Transverse colon (tissue), 4 donors: ENCODE results near the gene PAPSS1. TPM values are rescaled to one million over a fixed set of nuclear protein-coding genes. Genes with fewer than 3 reads are reported as not detected.

Experiments
- DNase-seq: peaks from one replicate; pipeline ENCODE4 v3.0.0-alpha.2; 2019
- H3K27ac ChIP-seq, 4 donors: fragments of 200-600 bp; sonication (generic); 2 replicates each; pipeline ENCODE4 v1.5.1; 2016 to 2018; ENCODE audit warnings: inconsistent platforms in 4 of 4
- H3K27me3 ChIP-seq: fragments of 200-600 bp; sonication (generic); 2 replicates; pipeline ENCODE4 v1.5.1; 2017; ENCODE audit warnings: inconsistent platforms
- H3K36me3 ChIP-seq, 4 donors: fragments of 200-600 bp; sonication (generic); 2 replicates each; pipeline ENCODE4 v1.5.1; 2017 to 2019; ENCODE audit warnings: inconsistent platforms in 4 of 4
- H3K4me1 ChIP-seq, 4 donors: fragments of 200-600 bp; sonication (generic); 2 replicates each; pipeline ENCODE4 v1.5.1; 2017 to 2020; ENCODE audit warnings: inconsistent platforms in 4 of 4
- H3K4me3 ChIP-seq, 4 donors: fragments of 200-600 bp; sonication (generic); 1 replicate in 1 of 4; 2 replicates in 3 of 4; pipeline versions ENCODE4 v1.5.1 to v1.6.1; 2017 to 2019; ENCODE audit warnings: inconsistent platforms in 4 of 4
- H3K9me3 ChIP-seq, 2 donors: fragments of 200-600 bp; sonication (generic); 2 replicates each; pipeline ENCODE4 v1.5.1; 2017 to 2019; ENCODE audit warnings: inconsistent platforms in 2 of 2
- EP300 ChIP-seq: sonication (generic); formaldehyde crosslinking; IDR thresholded peaks from one replicate; pipeline ENCODE4 v1.6.1; 2017; ENCODE audit warnings: antibody characterized with exemption, low read depth
- POLR2A ChIP-seq: fragments of 450-650 bp; IDR thresholded peaks from one replicate; pipeline ENCODE4 v1.6.1; 2016; ENCODE audit warnings: antibody characterized with exemption, mild to moderate bottlenecking, moderate library complexity
- POLR2AphosphoS5 ChIP-seq, 3 donors: sonication (generic); formaldehyde crosslinking; IDR thresholded peaks; one replicate each; pipeline ENCODE4 v1.6.1; 2016; ENCODE audit warnings: antibody characterized with exemption in 3 of 3
- WGBS, 2 donors: methylation state at CpG; one replicate each; pipeline ENCODE4 v1.1.5; 2018; ENCODE audit warnings: low coverage in 1 of 2; 5-methylcytosine and 5-hydroxymethylcytosine counted together
- in situ Hi-C, 4 donors: fragments of 200-750 bp; cut with MboI; loops; one replicate each; pipeline versions ENCODE4 v1.15.0 to v1.15.1; 2017; ENCODE audit warnings: low sequenced_read_pairs in 3 of 4, low pct_ligation_motif_present in 1 of 4, low pct_unique_long_range_greater_than_20kb in 1 of 4
- intact Hi-C: fragments of 100-400 bp; cut with DNase I; formaldehyde crosslinking; loops from one replicate; pipeline ENCODE4 v1.15.1; 2023; ENCODE audit warnings: low total_unique reads
- total RNA-seq, 4 donors: library from RNA; depleted of rRNA; stranded (reverse); fragments of >200 nt; gene quantifications; one replicate each; pipeline ENCODE4 v1.1.0, GENCODE V29; 2016
- TF ChIP-seq, protein P1 (sequence below), 5 experiments: fragments of 200-600 bp in 3 of 5; fragments of 450-650 bp in 2 of 5; sonication (generic) in 3 of 5; IDR thresholded peaks; 1 replicate in 2 of 5; 2 replicates in 3 of 5; pipeline ENCODE4 v1.5.1; 2016 to 2017; ENCODE audit warnings: antibody characterized with exemption in 5 of 5, inconsistent platforms in 3 of 5, mild to moderate bottlenecking in 2 of 5, moderate library complexity in 1 of 5

The PAPSS1 gene
- total RNA-seq, 4 donors from 2014 or later, result 7.5 to 23.3 (median 16.8) TPM

DNA sequence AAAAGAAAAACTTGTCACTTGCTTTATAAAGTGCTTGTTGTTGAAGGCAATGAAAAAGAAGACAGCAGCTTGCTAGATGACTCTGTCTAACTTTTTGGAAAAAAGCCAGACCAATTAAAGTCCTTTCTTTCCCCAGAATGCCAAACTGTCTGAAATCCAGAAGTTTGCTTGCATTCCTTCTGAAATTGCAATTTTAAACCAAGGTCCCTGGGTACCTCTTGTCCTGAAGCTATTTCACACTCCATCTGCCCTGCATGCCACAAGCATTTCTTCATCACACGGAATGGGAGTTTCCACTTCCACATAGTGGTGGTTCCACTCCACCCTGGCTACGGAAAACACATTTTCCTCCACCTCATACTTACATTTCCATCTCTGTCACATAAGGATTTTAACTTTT, 101.0 kb downstream of the PAPSS1 start:
- TF ChIP-seq POLR2A (no peak), POLR2AphosphoS5 (IDR thresholded peaks at IDR 0.05) (no peak), EP300 (no peak)
- TF ChIP-seq, protein P1, sequence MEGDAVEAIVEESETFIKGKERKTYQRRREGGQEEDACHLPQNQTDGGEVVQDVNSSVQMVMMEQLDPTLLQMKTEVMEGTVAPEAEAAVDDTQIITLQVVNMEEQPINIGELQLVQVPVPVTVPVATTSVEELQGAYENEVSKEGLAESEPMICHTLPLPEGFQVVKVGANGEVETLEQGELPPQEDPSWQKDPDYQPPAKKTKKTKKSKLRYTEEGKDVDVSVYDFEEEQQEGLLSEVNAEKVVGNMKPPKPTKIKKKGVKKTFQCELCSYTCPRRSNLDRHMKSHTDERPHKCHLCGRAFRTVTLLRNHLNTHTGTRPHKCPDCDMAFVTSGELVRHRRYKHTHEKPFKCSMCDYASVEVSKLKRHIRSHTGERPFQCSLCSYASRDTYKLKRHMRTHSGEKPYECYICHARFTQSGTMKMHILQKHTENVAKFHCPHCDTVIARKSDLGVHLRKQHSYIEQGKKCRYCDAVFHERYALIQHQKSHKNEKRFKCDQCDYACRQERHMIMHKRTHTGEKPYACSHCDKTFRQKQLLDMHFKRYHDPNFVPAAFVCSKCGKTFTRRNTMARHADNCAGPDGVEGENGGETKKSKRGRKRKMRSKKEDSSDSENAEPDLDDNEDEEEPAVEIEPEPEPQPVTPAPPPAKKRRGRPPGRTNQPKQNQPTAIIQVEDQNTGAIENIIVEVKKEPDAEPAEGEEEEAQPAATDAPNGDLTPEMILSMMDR (IDR thresholded peaks at IDR 0.05), result no peak
- in situ Hi-C loops, result no loop called here
- intact Hi-C loops, result no loop called here
- H3K9me3 ChIP-seq, result peaks cover 0 to 3% of the 10 kb centered on the region in 2 donors
- no peaks in the 10 kb centered on the region for H3K27me3 ChIP-seq
- H3K4me1 ChIP-seq, result peaks cover 0 to 8% (median 3%) of the 10 kb centered on the region in 4 donors
- no peak overlapping the region for H3K27ac ChIP-seq
- 75 to 90% methylated on average over 2 of the region's 2 CpGs for WGBS, 2 donors
- no peak overlapping the region for H3K4me3 ChIP-seq
- DNase-seq, result no peak
- peaks cover 0 to 2% (median under 1%) of the 10 kb centered on the region in 4 donors for H3K36me3 ChIP-seq

DNA sequence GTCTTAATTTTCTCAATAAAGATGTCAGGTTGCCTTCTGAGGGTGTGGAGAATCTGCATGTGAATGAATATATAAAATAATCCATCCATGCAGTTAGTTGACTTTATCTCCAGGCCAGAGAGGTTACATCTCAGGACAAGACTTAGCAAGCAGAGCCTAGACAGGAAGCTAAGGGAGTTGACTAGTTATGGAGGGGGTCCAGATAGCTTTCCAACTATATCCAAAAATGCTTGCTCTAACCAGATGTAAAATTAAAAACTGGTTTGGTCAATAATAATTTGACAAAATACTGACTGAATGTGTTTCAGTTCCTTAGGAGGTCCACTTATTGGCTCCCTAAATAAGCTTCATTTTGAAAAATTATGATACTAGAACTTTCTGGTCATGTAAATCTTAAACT, 101.4 kb downstream of the PAPSS1 start:
- DNase-seq, result no peak
- TF ChIP-seq POLR2AphosphoS5 (IDR thresholded peaks at IDR 0.05), result no peak

DNA sequence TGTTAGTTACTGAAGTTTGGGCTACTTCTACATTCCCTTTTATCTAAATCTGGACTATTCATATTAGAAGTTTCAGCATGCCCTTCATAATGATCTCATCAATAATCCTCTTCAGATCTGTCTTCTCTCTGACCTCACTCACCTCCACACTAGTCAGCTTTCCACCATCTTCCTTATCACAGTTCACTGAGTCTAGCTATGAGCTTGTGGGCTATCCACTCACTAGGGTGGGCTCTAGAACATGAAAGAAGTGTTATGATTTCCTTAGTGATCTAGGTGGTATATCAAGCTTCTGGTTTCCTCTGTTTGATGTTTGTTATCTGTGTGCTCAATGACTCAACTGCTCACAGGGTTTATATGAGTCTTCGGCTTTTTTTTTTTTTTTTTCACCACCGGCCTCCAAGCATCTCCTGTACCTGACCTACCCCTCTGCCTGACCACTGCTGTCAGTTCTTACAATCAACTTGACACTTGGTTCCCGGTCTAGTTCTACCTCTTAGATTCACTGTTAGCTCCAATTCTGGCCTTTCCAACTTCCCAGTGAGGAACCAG, 103.1 kb downstream of the PAPSS1 start:
- H3K36me3 ChIP-seq, result peaks cover 0 to 14% (median 6%) of the 10 kb centered on the region in 4 donors
- no peak overlapping the region for H3K27ac ChIP-seq
- TF ChIP-seq EP300, result no peak
- no peak for TF ChIP-seq POLR2AphosphoS5 (IDR thresholded peaks at IDR 0.05)
- TF ChIP-seq, protein P1 (IDR thresholded peaks at IDR 0.05), result no peak
- no peak for TF ChIP-seq POLR2A
- WGBS, 2 donors, result 83 to 90% methylated on average over 3 of the region's 3 CpGs
- DNase-seq, result no peak
- H3K4me1 ChIP-seq, result peaks cover 0 to 8% (median 3%) of the 10 kb centered on the region in 4 donors
- no peaks in the 10 kb centered on the region for H3K9me3 ChIP-seq
- in situ Hi-C loops, result no loop called here
- no peaks in the 10 kb centered on the region for H3K27me3 ChIP-seq
- intact Hi-C loops, result no loop called here
- no peak overlapping the region for H3K4me3 ChIP-seq

More for the DNA sequence above, 101.4 kb downstream of the PAPSS1 start:
- Histone ChIP-seq H3K4me1 (peaks cover 0 to 8% (median 3%) of the 10 kb centered on the region in 4 donors), H3K27me3 (no peaks in the 10 kb centered on the region), H3K27ac (no peak overlapping the region), H3K36me3 (peaks cover 0 to 6% (median 2%) of the 10 kb centered on the region in 4 donors), H3K4me3 (no peak overlapping the region), H3K9me3 (peaks cover 0 to 3% of the 10 kb centered on the region in 2 donors)
- in situ Hi-C loops, result no loop called here
- intact Hi-C loops, result no loop called here

DNA sequence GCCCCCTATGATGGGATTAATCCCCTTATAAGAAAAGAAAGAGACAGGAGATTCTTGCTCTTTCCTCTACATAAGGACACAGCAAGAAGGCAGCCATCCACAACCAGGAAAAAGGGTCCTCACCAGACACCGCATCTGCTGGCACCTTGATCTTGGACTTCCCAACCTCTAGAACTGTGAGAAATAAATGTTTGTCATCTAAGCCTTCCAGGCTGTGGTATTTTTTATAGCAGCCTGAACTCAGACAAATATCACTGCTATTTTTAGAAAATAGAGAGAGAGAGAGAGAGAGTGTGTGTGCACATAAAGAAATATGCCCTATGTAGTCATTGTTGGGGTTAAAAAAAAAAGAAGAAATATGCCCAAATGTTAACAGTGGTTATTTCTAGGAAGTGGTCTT, 104.2 kb downstream of the PAPSS1 start:
- peaks cover 0 to 8% (median 3%) of the 10 kb centered on the region in 4 donors for H3K4me1 ChIP-seq
- in situ Hi-C loops (no loop called here), intact Hi-C loops (no loop called here)
- H3K36me3 ChIP-seq, result peaks cover 0 to 14% (median 6%) of the 10 kb centered on the region in 4 donors
- DNase-seq, result no peak
- 89 to 92% methylated on average over 1 of the region's 1 CpG for WGBS, 2 donors
- H3K27ac ChIP-seq, result no peak overlapping the region
- no peaks in the 10 kb centered on the region for H3K27me3 ChIP-seq
- H3K9me3 ChIP-seq, result no peaks in the 10 kb centered on the region
- TF ChIP-seq POLR2AphosphoS5 (IDR thresholded peaks at IDR 0.05) (no peak), POLR2A (no peak), EP300 (no peak)
- TF ChIP-seq, protein P1 (IDR thresholded peaks at IDR 0.05), result no peak
- H3K4me3 ChIP-seq, result no peak overlapping the region

DNA sequence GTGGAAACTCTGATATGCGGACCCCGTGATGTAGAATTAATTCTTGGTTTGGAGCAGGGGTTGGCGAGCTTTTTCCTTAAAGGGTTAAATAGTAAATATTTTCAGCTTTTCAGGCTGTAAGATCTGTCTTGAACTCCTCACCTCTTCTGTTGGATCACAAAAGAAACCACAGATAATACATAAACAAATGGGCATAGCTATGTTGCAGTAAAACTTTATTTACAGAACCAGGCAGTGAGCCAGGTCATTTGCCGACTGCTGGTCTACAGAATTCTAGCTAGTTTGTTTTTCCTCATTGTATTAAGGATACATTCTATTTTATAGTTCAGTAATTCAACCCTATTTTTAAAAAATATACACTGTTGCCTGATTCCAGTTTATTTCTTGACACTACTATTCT, 116.6 kb downstream of the PAPSS1 start:
- Histone ChIP-seq H3K4me3 (no peak overlapping the region), H3K27ac (no peak overlapping the region), H3K27me3 (no peaks in the 10 kb centered on the region), H3K36me3 (no peaks in the 10 kb centered on the region), H3K9me3 (no peaks in the 10 kb centered on the region), H3K4me1 (peaks cover 0 to 5% (median 2%) of the 10 kb centered on the region in 4 donors)
- DNase-seq, result peak; percentile 12
- TF ChIP-seq POLR2A (no peak), EP300 (no peak), POLR2AphosphoS5 (IDR thresholded peaks at IDR 0.05) (no peak)
- TF ChIP-seq, protein P1 (IDR thresholded peaks at IDR 0.05), result no peak
- intact Hi-C loops, result no loop called here
- 48 to 75% methylated on average over 4 of the region's 4 CpGs for WGBS, 2 donors
- in situ Hi-C loops, result no loop called here
